NB4 (cell line): ENCODE data around the gene GRID1.

ENCODE experiments used
- DNase-seq: peaks from one replicate; pipeline ENCODE4 v3.0.0; 2010; ENCODE audit warnings: low read depth
- H3K4me3 ChIP-seq: one replicate; pipeline ENCODE4 v1.5.1; 2011; ENCODE audit warnings: mild to moderate bottlenecking, low read depth, low read length, moderate library complexity
- MYC ChIP-seq: IDR thresholded peaks from 2 replicates; pipeline ENCODE4 v1.6.1; 2011; ENCODE audit warnings: low read depth, low read length
- POLR2A ChIP-seq: IDR thresholded peaks from 2 replicates; pipeline ENCODE4 v1.6.1; 2011; ENCODE audit warnings: mild to moderate bottlenecking; ENCODE audit not compliant: insufficient read length; ENCODE audit errors: extremely low read depth
- TF ChIP-seq, protein P1 (sequence below): IDR thresholded peaks from 2 replicates; pipeline ENCODE4 v1.6.1; 2011; ENCODE audit warnings: low read depth, low read length
- TF ChIP-seq, protein P2 (sequence below): IDR thresholded peaks from one replicate; pipeline ENCODE4 v1.5.1; 2012; ENCODE audit warnings: low read depth, low read length

The GRID1 gene

DNA sequence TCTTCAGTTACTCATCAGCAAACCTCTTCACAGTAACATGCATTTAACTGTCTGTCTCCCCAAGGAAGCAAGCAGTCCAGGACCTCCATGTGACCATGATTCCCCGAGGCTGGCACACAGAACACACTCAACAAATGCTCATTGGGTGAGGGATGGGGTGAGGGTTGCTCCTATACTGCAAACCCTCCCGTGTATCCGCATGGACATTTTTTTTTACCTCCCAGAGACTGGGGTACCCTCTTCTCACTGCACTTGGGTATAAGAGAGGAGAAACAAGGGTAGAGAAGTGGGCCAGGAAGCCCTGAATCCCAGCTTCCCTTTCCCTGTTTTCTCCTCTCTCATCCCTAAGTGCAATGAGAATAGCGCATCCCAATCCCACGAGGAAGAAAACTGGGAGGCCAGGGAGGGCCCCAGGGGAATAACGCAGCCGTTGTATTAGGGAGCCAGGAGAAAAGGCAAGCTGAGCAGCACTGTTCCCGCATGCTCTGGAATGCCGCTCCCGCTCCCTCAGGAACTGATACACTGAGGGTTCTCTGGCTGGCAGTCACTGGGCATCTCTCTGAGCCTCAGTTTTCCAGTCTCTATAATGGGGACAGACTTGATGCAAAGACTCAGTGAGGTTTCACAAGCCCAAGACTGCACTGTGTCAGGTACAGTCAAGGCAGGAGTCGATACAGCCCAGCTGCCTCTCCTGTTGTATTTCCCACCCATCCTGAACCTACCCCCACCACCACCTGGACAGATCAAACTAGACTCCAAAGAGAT lies 134.6 kb downstream of the GRID1 start:
- TF ChIP-seq, protein P1, sequence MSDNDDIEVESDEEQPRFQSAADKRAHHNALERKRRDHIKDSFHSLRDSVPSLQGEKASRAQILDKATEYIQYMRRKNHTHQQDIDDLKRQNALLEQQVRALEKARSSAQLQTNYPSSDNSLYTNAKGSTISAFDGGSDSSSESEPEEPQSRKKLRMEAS, result no peak
- TF ChIP-seq POLR2A, result no peak
- TF ChIP-seq MYC, result no peak
- no peak overlapping the region for H3K4me3 ChIP-seq
- DNase-seq, result no peak

DNA sequence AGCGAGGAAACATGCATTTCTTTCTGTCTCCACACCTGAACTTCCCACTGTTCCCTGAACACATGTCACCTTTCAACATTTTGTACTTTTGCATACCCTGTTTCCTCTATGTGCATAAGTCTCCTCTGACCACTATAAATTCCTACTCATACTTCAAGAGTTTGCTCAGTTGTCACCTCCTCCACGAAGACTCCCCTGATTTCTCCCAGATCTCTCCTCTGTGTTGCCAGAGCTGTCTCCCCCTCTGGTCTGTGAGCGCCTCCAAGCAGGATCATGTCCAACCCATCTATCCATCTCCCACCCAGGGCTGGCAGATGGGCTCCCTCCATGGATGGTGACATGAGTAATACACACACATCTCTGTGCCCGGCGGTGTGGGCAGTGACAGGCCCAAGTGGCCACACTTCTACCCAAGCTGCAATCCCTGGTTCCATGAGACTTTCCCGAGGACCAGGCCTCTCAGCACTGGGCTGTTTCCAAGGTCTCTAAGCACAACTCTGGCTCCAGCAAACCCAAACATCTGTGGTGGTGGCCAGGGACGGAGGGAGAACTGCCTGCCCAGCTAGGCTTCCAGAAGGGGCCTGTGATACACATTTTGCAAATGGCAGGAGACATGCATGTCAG lies 135.9 kb downstream of the GRID1 start:
- no peak for DNase-seq
- TF ChIP-seq MYC, result no peak
- no peak for TF ChIP-seq POLR2A
- TF ChIP-seq, protein P2, sequence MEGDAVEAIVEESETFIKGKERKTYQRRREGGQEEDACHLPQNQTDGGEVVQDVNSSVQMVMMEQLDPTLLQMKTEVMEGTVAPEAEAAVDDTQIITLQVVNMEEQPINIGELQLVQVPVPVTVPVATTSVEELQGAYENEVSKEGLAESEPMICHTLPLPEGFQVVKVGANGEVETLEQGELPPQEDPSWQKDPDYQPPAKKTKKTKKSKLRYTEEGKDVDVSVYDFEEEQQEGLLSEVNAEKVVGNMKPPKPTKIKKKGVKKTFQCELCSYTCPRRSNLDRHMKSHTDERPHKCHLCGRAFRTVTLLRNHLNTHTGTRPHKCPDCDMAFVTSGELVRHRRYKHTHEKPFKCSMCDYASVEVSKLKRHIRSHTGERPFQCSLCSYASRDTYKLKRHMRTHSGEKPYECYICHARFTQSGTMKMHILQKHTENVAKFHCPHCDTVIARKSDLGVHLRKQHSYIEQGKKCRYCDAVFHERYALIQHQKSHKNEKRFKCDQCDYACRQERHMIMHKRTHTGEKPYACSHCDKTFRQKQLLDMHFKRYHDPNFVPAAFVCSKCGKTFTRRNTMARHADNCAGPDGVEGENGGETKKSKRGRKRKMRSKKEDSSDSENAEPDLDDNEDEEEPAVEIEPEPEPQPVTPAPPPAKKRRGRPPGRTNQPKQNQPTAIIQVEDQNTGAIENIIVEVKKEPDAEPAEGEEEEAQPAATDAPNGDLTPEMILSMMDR, result no peak
- TF ChIP-seq, protein P1, result no peak
- no peak overlapping the region for H3K4me3 ChIP-seq

DNA sequence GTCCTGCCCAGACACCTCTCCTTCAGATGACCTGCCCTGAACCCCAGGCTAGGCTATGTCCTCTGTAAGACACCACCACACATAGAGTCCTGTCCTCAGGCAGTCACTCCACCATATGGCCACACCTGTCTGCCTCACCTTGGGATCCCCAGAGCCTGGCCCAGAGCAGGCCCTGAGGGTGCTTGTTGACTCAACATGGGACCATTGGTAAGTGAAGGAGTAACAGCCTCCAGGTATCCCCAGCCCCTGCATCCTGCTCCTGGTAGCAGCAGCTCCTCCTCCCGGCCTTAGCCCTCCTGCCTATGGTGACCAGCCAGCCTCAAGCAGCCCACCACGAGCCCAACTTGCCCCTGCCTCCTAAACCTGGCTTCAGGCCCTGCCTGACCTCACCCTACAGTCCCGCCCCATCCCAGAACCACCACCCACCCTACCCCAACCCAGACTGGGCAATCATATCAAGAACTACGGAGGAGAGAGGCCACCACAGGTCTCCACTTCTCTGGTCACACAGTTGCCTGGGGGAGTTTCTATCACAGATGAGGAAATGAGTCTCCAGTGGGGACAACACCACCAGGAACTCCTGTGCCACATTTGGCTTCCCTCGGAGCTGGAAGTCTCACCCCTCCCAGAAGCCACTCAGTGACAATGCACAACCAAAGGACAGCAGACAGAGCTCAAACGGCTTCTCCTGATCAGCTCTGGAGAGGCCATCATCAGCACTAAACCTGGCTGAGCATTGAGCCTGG lies 136.6 kb downstream of the GRID1 start:
- DNase-seq, result no peak
- H3K4me3 ChIP-seq, result no peak overlapping the region
- TF ChIP-seq, protein P1, result no peak
- TF ChIP-seq, protein P2, result no peak
- no peak for TF ChIP-seq MYC
- TF ChIP-seq POLR2A, result no peak

DNA sequence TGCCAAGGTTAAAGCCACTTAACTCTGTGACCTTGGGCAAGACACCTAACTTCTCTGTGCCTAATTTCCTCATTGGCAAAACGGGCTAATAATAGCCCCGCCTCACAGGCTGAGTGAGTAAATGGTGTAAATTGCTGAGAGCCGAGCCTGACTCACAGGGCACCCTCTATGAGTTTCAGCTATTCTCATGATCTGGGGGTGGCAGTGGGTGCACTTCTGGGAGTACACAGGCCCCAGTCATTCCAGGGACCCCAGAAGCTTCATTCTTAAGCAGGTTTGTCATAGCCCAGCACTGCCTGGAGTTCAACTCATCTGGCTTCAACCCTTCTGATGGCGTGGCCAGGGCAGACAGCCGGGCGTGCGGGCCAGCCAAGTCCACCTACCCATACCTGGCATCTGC lies 137.2 kb downstream of the GRID1 start:
- no peak for DNase-seq
- H3K4me3 ChIP-seq, result no peak overlapping the region
- TF ChIP-seq, protein P1, result no peak
- TF ChIP-seq POLR2A (no peak), MYC (no peak)
- TF ChIP-seq, protein P2, result no peak

DNA sequence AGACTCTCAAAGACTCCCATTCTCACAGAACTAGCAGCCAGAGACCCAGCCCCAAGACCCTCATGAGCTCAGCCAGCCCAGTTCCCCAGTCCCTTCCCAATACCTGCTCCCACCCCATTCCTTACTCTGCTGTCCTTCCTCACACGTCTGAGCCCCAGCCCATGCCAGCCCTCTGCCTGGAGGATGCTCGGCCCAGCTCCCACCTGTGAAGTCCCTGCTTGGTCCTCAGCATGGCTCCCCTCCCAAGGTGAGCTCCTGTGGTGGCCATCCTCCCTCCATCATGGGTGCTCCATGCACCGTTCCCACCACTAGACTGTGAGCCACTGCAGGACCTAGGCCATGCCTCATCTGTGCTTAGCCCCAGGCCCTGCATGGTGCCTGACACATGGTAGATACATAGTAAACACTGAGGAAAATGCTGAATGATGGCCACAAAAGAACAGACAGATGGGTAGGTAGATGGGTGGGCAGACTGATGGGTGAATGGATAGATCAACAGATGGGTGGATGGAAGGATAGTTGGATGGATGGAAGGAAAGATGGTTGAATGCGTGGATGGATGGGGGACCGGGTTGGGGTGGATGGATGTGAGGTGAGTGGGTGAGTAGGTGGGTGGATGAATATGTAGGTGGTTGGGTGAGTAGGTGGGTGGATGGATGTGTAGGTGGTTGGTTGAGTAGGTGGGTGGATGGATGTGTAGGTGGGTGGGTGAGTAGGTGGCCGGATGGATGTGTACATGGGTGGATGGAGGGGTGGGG lies 138.9 kb downstream of the GRID1 start:
- TF ChIP-seq, protein P1, result no peak
- TF ChIP-seq, protein P2, result no peak
- TF ChIP-seq MYC (no peak), POLR2A (no peak)
- H3K4me3 ChIP-seq, result no peak overlapping the region
- no peak for DNase-seq
